Activated T-cell treated with anti-CD3 and anti-CD28 coated beads for 24 hours (primary cell): Measurements from ENCODE around the gene CLEC6A.
"Not testable (repeated sequence)": the region's sequence is repeated elsewhere in the genome, so short reads cannot be mapped to it uniquely, and the experiment has no call there.

Experiments
- DNase-seq: peaks from one replicate; pipeline ENCODE4 v3.0.0-alpha.2; 2020; ENCODE audit warnings: low read depth

The CLEC6A gene

GRCh38 chr12:8495671-8496070 lies 39.9 kb downstream of the CLEC6A start:
- DNase-seq, result not testable (repeated sequence)

GRCh38 chr12:8496074-8496473 lies 40.3 kb downstream of the CLEC6A start:
- DNase-seq, result not testable (repeated sequence)

- no peak for DNase-seq
Observed at GRCh38 chr12:8499616-8500015, 43.9 kb downstream of the CLEC6A start.

GRCh38 chr12:8501720-8502119 lies 46.0 kb downstream of the CLEC6A start:
- no peak for DNase-seq

GRCh38 chr12:8504351-8504750 lies 48.6 kb downstream of the CLEC6A start:
- no peak for DNase-seq

GRCh38 chr12:8507596-8507995 lies 51.8 kb downstream of the CLEC6A start:
- no peak for DNase-seq

GRCh38 chr12:8508223-8508622 lies 52.5 kb downstream of the CLEC6A start:
- no peak for DNase-seq

- DNase-seq, result no peak
Observed at GRCh38 chr12:8508910-8509841, 53.4 kb downstream of the CLEC6A start.

GRCh38 chr12:8513256-8513655 lies 57.5 kb downstream of the CLEC6A start, which contains the start of gene CLEC4D:
TSS of gene CLEC4D (plus strand) at chr12:8513503. CDS start at chr12:8513733, 230 bp downstream.
- no peak for DNase-seq

GRCh38 chr12:8517971-8518370 lies 62.2 kb downstream of the CLEC6A start:
- no peak for DNase-seq

GRCh38 chr12:8519171-8519570 lies 63.4 kb downstream of the CLEC6A start:
- no peak for DNase-seq

GRCh38 chr12:8527250-8528130 lies 71.7 kb downstream of the CLEC6A start:
- DNase-seq, result no peak
